ENCODE results near the gene KRTAP9-4.
"Not testable (repeated sequence)": the region's sequence is repeated elsewhere in the genome, so short reads cannot be mapped to it uniquely, and the experiment has no call there.

DNA sequence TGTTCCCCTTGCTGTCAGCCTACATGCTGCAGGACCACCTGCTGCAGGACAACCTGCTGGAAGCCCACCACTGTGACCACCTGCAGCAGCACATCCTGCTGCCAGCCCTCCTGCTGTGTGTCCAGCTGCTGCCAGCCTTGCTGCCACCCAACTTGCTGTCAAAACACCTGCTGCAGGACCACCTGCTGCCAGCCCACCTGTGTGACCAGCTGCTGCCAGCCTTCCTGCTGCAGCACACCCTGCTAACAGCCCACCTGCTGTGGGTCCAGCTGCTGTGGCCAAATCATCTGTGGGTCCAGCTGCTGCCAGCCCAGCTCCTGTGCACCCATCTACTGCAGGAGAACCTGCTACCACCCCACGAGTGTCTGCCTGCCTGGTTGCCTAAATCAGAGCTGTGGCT lies 21.8 kb downstream of the KRTAP9-4 start:
- TF ChIP-seq CTCF (IDR thresholded peaks at IDR 0.05 in 4 of 5, conservative IDR thresholded peaks at IDR 0.05 in 1 of 5); POLR2A (IDR thresholded peaks at IDR 0.05): not testable (repeated sequence)
